Right lobe of liver (tissue), 6 donors: Measurements from ENCODE around the gene TRIOBP. TPM values are rescaled to one million over a fixed set of nuclear protein-coding genes. Genes with fewer than 3 reads are reported as not detected.

ENCODE experiments used
- ATAC-seq, 4 donors: fragments of 200-7000 bp; cut with Tn5 transposase; one replicate each; pipeline ENCODE4 v1.9.1; 2020; ENCODE audit warnings: mild to moderate bottlenecking in 4 of 4, moderate library complexity in 4 of 4
- DNase-seq, 3 donors: peaks; one replicate each; pipeline ENCODE4 v3.0.0-alpha.2; 2020
- H3K27ac ChIP-seq, 3 donors: fragments of 200-600 bp; one replicate each; pipeline ENCODE4 v1.8.0; 2022
- H3K27me3 ChIP-seq, 2 donors: fragments of 200-600 bp; one replicate each; pipeline ENCODE4 v1.8.0; 2022
- H3K36me3 ChIP-seq, 4 donors: fragments of 200-600 bp; sonication (generic) in 1 of 4; one replicate each; pipeline versions ENCODE4 v1.5.1 to v1.8.0; 2017 to 2022; ENCODE audit warnings: control low read depth in 1 of 4
- H3K4me1 ChIP-seq, 4 donors: fragments of 200-600 bp; sonication (generic) in 1 of 4; one replicate each; pipeline versions ENCODE4 v1.5.1 to v1.8.0; 2017 to 2022; ENCODE audit warnings: control low read depth in 1 of 4
- H3K4me3 ChIP-seq, 3 donors: fragments of 200-600 bp; one replicate each; pipeline ENCODE4 v1.8.0; 2022
- H3K9me3 ChIP-seq, 4 donors: fragments of 200-600 bp; sonication (generic) in 1 of 4; one replicate each; pipeline versions ENCODE4 v1.5.1 to v1.8.0; 2017 to 2022; ENCODE audit warnings: control low read depth in 1 of 4
- CTCF ChIP-seq, 4 donors: fragments of 200-600 bp in 3 of 4; fragments of 450-650 bp in 1 of 4; IDR thresholded peaks; one replicate each; pipeline versions ENCODE4 v1.5.1 to v1.8.0; 2016 to 2022; ENCODE audit warnings: antibody characterized with exemption in 4 of 4, mild to moderate bottlenecking in 2 of 4
- POLR2A ChIP-seq: fragments of 450-650 bp; IDR thresholded peaks from one replicate; pipeline ENCODE4 v1.6.1; 2017; ENCODE audit warnings: antibody characterized with exemption, mild to moderate bottlenecking
- WGBS: methylation state at CpG from one replicate; pipeline ENCODE4 v1.1.6; 2018; ENCODE audit warnings: low coverage, low lambda C conversion rate; ENCODE audit not compliant: insufficient coverage; ENCODE audit errors: missing lambda C conversion rate; 5-methylcytosine and 5-hydroxymethylcytosine counted together
- intact Hi-C, 2 donors: fragments of 100-400 bp; cut with DNase I; formaldehyde crosslinking; loops; one replicate each; pipeline versions ENCODE4 v1.11.2 to v1.14.1; 2022
- total RNA-seq, 6 experiments: library from RNA; depleted of rRNA in 2 of 6; stranded (reverse); fragments of >200 nt in 2 of 6; fragmentation: NEBNext Ultra II Directional in 3 of 6; extraction: Animal tissue kit (Norgen Biotek cat#: 25700) in 3 of 6; gene quantifications; one replicate each; pipeline versions ENCODE4 v1.1.0 to v1.2.4, GENCODE V29; 2016 to 2023
- donor health status: DM: no; HTN: yes; CAD: no.
- donor health status: DM: no; HTN: no; CAD: no.
- donor health status: DM: no; HTN: no; CAD: no.
- donor health status: DM: no; HTN: yes; CAD: no.
- donor health status: DM: no; HTN: yes; CAD: no.

Gene TRIOBP
- total RNA-seq, 6 experiments from 2014 or later: 11.7 to 22.8 (median 20.7) TPM

GRCh38 chr22:37665487-37665886 is 31.4 kb upstream of the TRIOBP start:
- peaks cover 0 to 18% (median 9%) of the 10 kb centered on the region in 4 donors for H3K36me3 ChIP-seq
- DNase-seq (no peak), ATAC-seq (no peak)
- H3K27ac ChIP-seq: no peak overlapping the region
- H3K27me3 ChIP-seq: no peaks in the 10 kb centered on the region
- H3K4me1 ChIP-seq: peaks cover 0 to 28% (median 13%) of the 10 kb centered on the region in 4 donors
- no peak overlapping the region for H3K4me3 ChIP-seq
- H3K9me3 ChIP-seq: no peaks in the 10 kb centered on the region
- intact Hi-C loops: no loop called here
- WGBS: 100% methylated on average over 3 of the region's 24 CpGs
- TF ChIP-seq CTCF (IDR thresholded peaks at IDR 0.05) (no peak), POLR2A (no peak)

- Histone ChIP-seq H3K27ac (no peak overlapping the region), H3K9me3 (no peaks in the 10 kb centered on the region), H3K36me3 (peaks cover 0 to 18% (median 9%) of the 10 kb centered on the region in 4 donors), H3K27me3 (no peaks in the 10 kb centered on the region), H3K4me1 (peaks cover 0 to 4% (median under 1%) of the 10 kb centered on the region in 4 donors), H3K4me3 (no peak overlapping the region)
- TF ChIP-seq CTCF (IDR thresholded peaks at IDR 0.05): no peak
- no peak for TF ChIP-seq POLR2A
- 52% methylated on average over 5 of the region's 6 CpGs for WGBS
- intact Hi-C loops: no loop called here
- no peak for ATAC-seq
- no peak for DNase-seq
Measured at GRCh38 chr22:37669586-37669985, 27.3 kb upstream of the TRIOBP start.

- no peak for ATAC-seq
- no peak overlapping the region for H3K27ac ChIP-seq
- intact Hi-C loops: loop anchor here in 1 of 2 donors (10.0 kb wide), 1 partner anchor 48 kb away; no protein-coding TSS in a partner anchor
Measured at GRCh38 chr22:37672206-37672919, 24.5 kb upstream of the TRIOBP start.

GRCh38 chr22:37672920-37673455 is 23.9 kb upstream of the TRIOBP start:
- 43% methylated on average over 2 of the region's 11 CpGs for WGBS
- no peaks in the 10 kb centered on the region for H3K27me3 ChIP-seq
- intact Hi-C loops: loop anchor here in 1 of 2 donors (10.0 kb wide), 1 partner anchor 48 kb away; no protein-coding TSS in a partner anchor
- TF ChIP-seq CTCF (IDR thresholded peaks at IDR 0.05): no peak
- no peak for TF ChIP-seq POLR2A
- no peaks in the 10 kb centered on the region for H3K36me3 ChIP-seq
- H3K4me3 ChIP-seq: no peak overlapping the region
- no peak overlapping the region for H3K27ac ChIP-seq
- H3K9me3 ChIP-seq: no peaks in the 10 kb centered on the region
- no peak for DNase-seq
- peaks cover 0 to 30% (median 10%) of the 10 kb centered on the region in 4 donors for H3K4me1 ChIP-seq
- ATAC-seq: no peak

More at GRCh38 chr22:37672206-37672919, 24.5 kb upstream of the TRIOBP start:
- H3K4me3 ChIP-seq: no peak overlapping the region
- TF ChIP-seq POLR2A (no peak), CTCF (IDR thresholded peaks at IDR 0.05) (no peak)
- no peak for DNase-seq
- H3K36me3 ChIP-seq: no peaks in the 10 kb centered on the region
- H3K4me1 ChIP-seq: peaks cover 0 to 30% (median 10%) of the 10 kb centered on the region in 4 donors
- no peaks in the 10 kb centered on the region for H3K27me3 ChIP-seq
- WGBS: 64% methylated on average over 9 of the region's 15 CpGs
- no peaks in the 10 kb centered on the region for H3K9me3 ChIP-seq
